Activated B cell treated with CpG ODN at 0.5 μM for 24 hours (primary cell): ENCODE results near the gene WNT5A. TPM values are rescaled to one million over a fixed set of nuclear protein-coding genes. Genes with fewer than 3 reads are reported as not detected.

ENCODE experiments used
- ATAC-seq: fragments of 200-7000 bp; cut with Tn5 transposase; one replicate; pipeline ENCODE4 v1.10.0; 2021; ENCODE audit warnings: low read depth, mild to moderate bottlenecking, moderate library complexity
- CTCF ChIA-PET: fragments of 350-600 bp; sonication (Branson Sonifier 250); formaldehyde crosslinking; loops from one replicate; lab custom pipeline; 2021; ENCODE audit warnings: antibody characterized with exemption; lab: Charles Lee
- POLR2A ChIA-PET: fragments of 350-600 bp; sonication (Branson Sonifier 250); formaldehyde crosslinking; loops from one replicate; lab custom pipeline; 2021; ENCODE audit warnings: antibody characterized with exemption; lab: Charles Lee
- DNase-seq: peaks from one replicate; pipeline ENCODE4 v3.0.0; 2022
- H3K27ac Mint-ChIP-seq: one replicate; pipeline ENCODE4 v1.8.0; 2020; ENCODE audit warnings: mixed read lengths
- H3K27me3 Mint-ChIP-seq: one replicate; pipeline ENCODE4 v1.8.0; 2021; ENCODE audit warnings: mixed read lengths
- H3K36me3 Mint-ChIP-seq: one replicate; pipeline ENCODE4 v1.8.0; 2021; ENCODE audit warnings: low read depth, mixed read lengths
- H3K4me1 Mint-ChIP-seq: one replicate; pipeline ENCODE4 v1.8.0; 2021; ENCODE audit warnings: mixed read lengths
- H3K4me3 Mint-ChIP-seq: one replicate; pipeline ENCODE4 v1.8.0; 2020; ENCODE audit warnings: mild to moderate bottlenecking, mixed read lengths
- H3K9me3 Mint-ChIP-seq: one replicate; pipeline ENCODE4 v1.8.0; 2020; ENCODE audit warnings: mixed read lengths
- CTCF ChIP-seq: fragments of 200-600 bp; IDR thresholded peaks from one replicate; pipeline ENCODE4 v1.8.0; 2022; ENCODE audit warnings: antibody characterized with exemption, mild to moderate bottlenecking
- intact Hi-C: fragments of 100-400 bp; cut with micrococcal nuclease; formaldehyde crosslinking; loops from one replicate; pipeline ENCODE4 v1.15.1; 2024
- total RNA-seq: library from RNA; stranded (reverse); gene quantifications from 2 replicates; pipeline ENCODE4 v1.2.3, GENCODE V29; 2022

WNT5A gene
- total RNA-seq, 1 donor from 2014 or later: not detected

GRCh38 chr3:55431041-55431440, 56.1 kb downstream of the WNT5A start:
- CTCF ChIA-PET: no interaction called here
- no peak overlapping the region for H3K27ac Mint-ChIP-seq

GRCh38 chr3:55427739-55428138, 59.4 kb downstream of the WNT5A start:
- no peak for DNase-seq
- ChIA-PET CTCF (no interaction called here), POLR2A (no interaction called here)
- Mint-ChIP-seq H3K9me3 (no peaks in the 10 kb centered on the region), H3K36me3 (no peaks in the 10 kb centered on the region), H3K27ac (no peak overlapping the region), H3K27me3 (peaks cover 4% of the 10 kb centered on the region), H3K4me1 (no peaks in the 10 kb centered on the region), H3K4me3 (no peak overlapping the region)
- ATAC-seq: no peak
- no peak for TF ChIP-seq CTCF
- intact Hi-C loops: no loop called here

More at GRCh38 chr3:55431041-55431440, 56.1 kb downstream of the WNT5A start:
- POLR2A ChIA-PET: no interaction called here
- intact Hi-C loops: no loop called here
- Mint-ChIP-seq H3K27me3 (peaks cover 8% of the 10 kb centered on the region), H3K9me3 (peaks cover 4% of the 10 kb centered on the region), H3K36me3 (no peaks in the 10 kb centered on the region), H3K4me1 (no peaks in the 10 kb centered on the region), H3K4me3 (no peak overlapping the region)
- TF ChIP-seq CTCF: no peak
- no peak for DNase-seq
- no peak for ATAC-seq

- Mint-ChIP-seq H3K27ac (no peak overlapping the region), H3K4me1 (no peaks in the 10 kb centered on the region), H3K36me3 (no peaks in the 10 kb centered on the region), H3K27me3 (peaks cover 2% of the 10 kb centered on the region), H3K4me3 (no peak overlapping the region), H3K9me3 (no peaks in the 10 kb centered on the region)
- POLR2A ChIA-PET: no interaction called here
- no peak for ATAC-seq
- intact Hi-C loops: no loop called here
- no peak for TF ChIP-seq CTCF
- DNase-seq: no peak
- CTCF ChIA-PET: no interaction called here
Measured at GRCh38 chr3:55426486-55426885, 60.6 kb downstream of the WNT5A start.

GRCh38 chr3:55423782-55424181, 63.3 kb downstream of the WNT5A start:
- ChIA-PET POLR2A (no interaction called here), CTCF (no interaction called here)
- no peaks in the 10 kb centered on the region for H3K36me3 Mint-ChIP-seq
- H3K4me3 Mint-ChIP-seq: no peak overlapping the region
- DNase-seq (no peak), ATAC-seq (no peak)
- peaks cover 2% of the 10 kb centered on the region for H3K9me3 Mint-ChIP-seq
- TF ChIP-seq CTCF: no peak
- intact Hi-C loops: no loop called here
- no peaks in the 10 kb centered on the region for H3K4me1 Mint-ChIP-seq
- no peak overlapping the region for H3K27ac Mint-ChIP-seq
- no peaks in the 10 kb centered on the region for H3K27me3 Mint-ChIP-seq

- DNase-seq: no peak
- Mint-ChIP-seq H3K27me3 (no peaks in the 10 kb centered on the region), H3K4me1 (no peaks in the 10 kb centered on the region), H3K9me3 (peaks cover 6% of the 10 kb centered on the region), H3K36me3 (no peaks in the 10 kb centered on the region), H3K27ac (no peak overlapping the region), H3K4me3 (no peak overlapping the region)
- intact Hi-C loops: no loop called here
- ATAC-seq: no peak
- ChIA-PET POLR2A (no interaction called here), CTCF (no interaction called here)
- no peak for TF ChIP-seq CTCF
Measured at GRCh38 chr3:55417211-55417610, 69.9 kb downstream of the WNT5A start.
